ENCODE data around the gene DIO1.
A peak's percentile ranks its signal among the peaks of the same experiment; 100 is the strongest.

Gene DIO1

DNA sequence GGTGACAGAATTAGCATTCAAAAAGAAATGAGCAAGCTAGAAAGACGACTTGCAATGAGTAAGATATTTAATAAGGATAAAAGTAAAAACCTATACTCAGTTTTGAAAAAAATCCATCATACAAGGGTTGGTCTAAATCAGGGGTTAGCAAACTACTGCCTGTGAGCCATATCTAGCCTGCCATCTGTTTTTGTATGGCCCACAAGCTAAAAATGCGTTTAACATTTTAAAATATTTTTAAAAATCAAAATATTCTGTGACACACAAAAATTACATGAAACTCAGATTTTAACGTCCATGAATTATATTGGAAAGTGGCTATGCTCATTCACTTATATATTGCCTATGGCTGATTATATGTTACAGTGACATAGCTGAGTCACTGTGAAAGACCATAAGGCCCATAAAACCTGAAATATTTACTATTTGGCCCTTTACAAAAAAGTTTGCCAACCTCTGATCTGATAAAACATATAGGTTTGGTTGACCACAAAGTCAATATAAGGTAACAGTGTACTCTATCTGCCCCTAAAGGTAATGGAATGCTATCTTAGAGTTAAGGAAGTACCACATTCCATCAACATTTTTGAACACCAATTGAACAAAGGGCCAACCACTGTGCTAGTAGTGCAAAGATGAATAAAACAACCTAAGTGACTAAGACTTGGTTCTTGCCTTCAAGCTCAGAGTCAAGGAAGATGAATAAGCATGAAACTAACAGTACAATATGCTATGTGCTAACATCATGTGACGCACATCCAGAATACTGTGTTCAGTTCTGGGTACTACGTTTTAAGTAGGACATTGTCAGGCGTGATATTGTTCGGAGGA is 48.4 kb downstream of the DIO1 start:
- DNase-seq (ENCODE audit: low read depth in 3 of 3): no peak

DNA sequence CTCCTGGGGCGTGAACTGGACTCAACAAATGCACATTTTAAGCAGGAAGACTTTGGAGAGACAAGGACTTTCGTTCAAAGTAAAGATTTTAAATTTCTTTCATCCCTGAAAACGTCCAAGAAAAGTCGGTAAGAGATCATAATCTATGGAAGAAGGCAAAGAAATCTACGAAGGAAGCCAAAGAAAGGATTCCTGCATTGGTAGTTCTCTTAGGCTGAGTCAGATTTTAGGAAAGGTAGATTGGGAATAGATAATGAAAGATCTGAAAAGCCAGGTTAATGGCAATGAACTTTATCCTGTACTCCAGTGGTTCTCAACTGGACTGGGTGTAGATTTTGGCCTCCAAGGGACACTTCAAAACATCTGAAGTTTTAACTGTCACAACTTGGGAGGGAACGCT is 49.1 kb downstream of the DIO1 start:
- DNase-seq (ENCODE audit: low read depth in 3 of 3): no peak

DNA sequence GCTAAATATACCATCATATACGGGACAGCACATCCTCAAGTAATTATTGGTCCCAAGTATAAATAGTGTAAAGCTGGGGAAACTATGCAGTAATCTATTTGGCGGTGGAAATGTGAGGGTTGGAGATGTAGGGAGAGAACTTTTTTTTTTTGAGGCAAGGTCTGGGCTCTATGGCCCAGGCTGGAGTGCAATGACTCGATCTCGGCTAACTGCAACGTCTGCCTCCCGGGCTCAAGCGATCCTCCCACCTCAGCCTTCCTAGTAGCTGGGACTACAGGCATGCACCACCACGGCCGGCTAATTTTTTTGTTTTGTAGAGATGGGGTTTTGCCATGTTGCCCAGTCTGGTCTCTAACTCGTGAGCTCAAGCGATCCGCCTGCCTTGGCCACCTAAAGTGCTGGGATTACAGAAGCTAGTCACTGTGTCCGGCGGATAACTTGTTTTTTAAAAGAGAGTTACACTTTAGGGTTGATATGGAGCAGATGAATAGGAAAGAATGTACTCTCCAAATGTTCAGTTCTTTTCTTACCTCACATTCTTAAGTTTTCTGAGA is 49.6 kb downstream of the DIO1 start:
- DNase-seq (ENCODE audit: low read depth in 3 of 3): no peak

DNA sequence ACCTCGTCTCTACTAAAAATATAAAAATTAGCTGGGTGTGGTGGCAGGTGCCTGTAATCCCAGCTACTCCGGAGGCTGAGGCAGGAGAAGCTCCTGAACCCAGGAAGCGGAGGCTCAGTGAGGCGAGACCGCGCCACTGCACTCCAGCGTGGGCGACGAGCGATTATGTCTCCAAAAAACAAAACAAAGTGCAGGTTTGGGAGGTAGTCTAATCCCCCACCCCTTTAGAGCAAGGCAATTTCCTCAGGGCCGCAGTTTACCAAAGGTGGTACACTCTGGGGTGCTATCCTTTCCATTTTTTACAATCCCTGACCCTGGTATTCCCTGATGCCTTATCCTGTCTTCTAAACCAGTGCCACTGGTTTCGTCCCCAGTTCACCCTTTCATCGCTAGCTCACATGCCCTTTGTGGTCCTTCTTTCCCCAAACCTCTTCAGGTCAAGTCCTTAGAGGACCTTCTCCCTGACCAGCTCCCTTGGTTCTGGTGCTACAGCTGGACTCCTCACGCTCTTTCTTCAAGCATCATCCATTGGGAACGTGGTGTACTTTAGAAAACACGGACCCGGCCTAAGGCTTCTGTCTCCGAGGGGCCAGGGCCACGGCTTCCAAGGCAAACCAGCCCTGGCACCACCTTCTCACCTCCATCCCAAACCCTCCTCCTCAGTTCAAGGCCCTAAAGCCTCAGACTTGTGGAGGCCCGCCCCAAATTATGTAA is 50.6 kb downstream of the DIO1 start:
- no peak for DNase-seq (ENCODE audit: low read depth in 3 of 3)

DNA sequence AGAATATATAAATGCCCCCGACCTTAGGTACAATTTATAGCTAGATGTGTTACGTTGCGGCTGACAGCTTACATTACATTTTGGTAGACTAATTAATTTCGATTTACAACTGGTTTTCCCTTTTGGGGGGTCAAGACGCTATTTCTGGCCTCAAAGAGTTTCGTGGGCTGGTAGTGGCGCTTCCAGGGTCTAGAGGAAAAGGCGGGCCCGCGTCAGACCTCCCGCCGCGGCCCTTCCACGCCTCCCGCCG is 51.1 kb downstream of the DIO1 start:
- no peak for DNase-seq (ENCODE audit: low read depth in 3 of 3)

DNA sequence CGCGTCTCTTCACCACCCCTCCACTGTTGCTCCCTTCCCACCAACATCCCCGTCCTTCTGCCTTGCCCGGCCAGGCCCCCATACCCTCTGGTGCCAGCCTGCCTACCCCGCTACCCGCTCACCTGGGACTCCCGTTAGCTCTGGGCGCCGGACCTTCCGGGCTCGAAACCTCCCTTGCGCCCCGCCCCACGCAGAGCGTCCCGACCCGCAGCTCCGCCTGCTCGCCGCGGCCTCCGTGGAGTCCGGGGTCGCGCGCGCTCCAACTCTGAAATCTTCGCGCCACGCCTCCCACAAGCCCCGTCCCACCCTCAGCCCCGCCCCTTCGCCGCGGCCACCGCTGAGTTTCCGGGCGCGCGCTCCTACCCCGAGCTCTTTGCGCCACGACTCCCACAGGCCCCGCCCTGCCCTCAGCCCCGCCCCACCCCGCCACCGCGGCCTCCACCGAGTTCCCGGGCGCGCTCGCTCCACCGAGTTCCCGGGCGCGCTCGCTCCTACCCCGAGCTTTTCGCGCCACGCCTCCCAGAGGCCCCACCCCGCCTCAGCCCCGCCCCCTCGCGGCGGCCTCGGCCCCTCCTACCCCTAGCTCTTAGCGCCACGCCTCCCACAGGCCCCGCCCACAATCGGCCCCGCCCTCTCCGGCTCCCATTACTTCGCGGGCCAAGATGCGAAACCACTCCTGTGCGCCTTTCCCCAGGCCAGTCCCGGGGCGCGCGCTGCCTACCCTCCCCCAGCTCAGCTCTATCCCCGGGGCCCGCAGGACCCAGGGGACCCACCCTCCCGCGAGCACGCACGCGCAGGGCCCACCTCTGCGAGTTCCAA is 51.7 kb downstream of the DIO1 start, which contains the start of gene IFT25:
TSS of gene IFT25 (minus strand) at position 267 of the 819 bp plus-strand sequence. CDS start 5,617 bp downstream, outside the sequence.
- DNase-seq (ENCODE audit: low read depth in 3 of 3): peak; percentile 98 to 99 (median 99)

DNA sequence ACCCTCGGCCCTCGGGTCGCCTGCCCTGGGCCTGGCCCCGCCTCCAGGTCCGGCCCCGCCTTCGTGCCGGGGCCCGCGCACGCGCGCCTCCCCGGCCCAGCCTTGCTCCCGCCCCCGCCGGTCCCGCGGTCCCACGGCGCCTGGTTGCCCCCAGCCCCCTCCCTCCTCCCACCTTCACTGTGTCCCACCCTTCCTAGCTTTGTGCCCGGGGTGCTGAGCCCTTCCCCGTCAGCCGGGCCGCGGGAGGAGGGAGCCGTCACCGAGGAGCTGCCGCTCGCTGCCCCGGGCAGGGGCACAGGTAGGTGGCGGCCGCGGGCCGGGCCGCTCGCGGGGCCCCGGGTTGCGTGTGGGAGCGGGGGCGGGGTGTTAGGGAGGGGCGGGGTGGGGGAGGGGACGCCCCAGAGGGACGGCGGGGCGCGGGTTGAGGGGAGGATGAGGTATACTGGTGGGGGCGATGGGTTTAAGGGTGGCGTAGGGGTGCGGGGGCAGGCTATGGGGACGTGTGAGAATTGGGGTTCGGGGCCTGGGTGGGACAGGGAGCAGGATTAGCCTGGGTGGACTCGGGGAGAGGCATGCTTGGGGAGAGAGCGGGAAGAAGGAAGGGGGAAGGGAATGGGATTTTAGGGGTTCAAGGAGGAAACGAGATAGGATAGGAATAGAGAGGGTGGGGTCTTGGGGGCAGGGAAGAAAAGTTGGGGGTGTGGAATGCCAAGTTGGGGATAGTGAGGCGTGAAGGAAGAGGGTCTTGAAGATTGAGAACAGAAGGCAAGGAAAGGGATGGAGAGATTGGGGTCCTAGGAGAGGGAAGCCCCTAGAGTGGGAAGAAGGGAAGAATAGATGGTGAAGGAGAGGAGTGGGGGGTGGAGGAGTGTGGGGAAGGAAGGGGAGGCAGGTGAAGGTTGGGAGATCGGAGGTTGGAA is 52.5 kb downstream of the DIO1 start, which contains the start of gene LRRC42:
TSS of gene LRRC42 (plus strand) at position 99 of the 920 bp plus-strand sequence. CDS start 5,650 bp downstream, outside the sequence.
- peak in 2 of 3 experiments; percentile 52 to 91 for DNase-seq (ENCODE audit: low read depth in 3 of 3)

DNA sequence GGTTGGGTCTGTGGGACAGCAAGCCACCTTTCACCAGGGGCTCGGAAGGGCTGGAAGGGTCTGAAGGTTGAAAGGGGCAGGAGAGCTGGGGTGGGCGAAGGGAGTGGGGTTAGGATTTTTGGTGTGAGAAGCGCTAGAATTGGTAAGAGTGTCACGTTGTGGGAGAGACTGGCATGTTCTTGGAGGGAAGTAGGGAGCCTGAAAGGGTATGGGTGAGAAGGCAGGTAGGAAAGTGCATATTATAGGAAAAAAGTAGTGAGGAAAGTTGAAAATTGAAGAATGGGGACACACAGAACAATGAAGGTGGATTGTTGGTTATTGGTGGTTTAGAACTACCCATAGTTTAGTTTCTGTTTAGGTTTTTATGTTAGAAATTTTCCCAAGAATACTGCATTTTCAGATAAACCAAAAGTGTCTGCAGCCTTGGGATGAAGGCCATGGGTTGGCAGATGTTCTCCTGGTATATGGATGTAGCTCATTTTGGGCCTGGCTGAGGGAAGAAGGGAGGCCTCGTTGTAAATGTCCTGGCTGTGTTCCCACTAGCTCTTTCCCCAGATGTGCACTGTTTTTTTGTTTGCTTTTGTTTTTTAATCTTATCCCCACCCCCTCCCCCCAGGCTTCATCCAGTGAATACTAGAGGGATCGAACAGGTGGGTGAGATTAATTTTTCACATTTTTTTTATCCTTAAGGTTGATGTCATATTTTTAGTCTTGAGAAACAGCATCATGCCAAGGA is 53.4 kb downstream of the DIO1 start:
- DNase-seq (ENCODE audit: low read depth in 3 of 3): no peak

DNA sequence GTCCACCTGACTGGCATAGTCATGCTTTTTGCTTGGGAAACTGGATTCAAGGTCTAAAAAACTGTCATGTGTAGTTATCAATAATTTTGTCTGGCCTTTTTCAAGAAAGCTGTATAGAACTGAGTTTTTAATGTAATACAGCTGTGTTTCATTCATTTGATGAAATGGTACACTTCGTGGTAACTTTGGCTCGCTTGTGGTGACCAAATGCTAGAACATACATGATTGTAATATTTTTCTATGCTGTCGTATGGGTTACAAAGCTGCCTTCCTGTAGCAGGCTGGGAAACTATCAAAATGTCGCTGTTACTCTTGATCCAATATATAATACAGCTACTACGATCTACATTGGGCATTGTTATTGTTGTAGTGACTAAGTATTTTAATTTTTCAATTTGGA is 54.3 kb downstream of the DIO1 start:
- DNase-seq (ENCODE audit: low read depth in 3 of 3): no peak

DNA sequence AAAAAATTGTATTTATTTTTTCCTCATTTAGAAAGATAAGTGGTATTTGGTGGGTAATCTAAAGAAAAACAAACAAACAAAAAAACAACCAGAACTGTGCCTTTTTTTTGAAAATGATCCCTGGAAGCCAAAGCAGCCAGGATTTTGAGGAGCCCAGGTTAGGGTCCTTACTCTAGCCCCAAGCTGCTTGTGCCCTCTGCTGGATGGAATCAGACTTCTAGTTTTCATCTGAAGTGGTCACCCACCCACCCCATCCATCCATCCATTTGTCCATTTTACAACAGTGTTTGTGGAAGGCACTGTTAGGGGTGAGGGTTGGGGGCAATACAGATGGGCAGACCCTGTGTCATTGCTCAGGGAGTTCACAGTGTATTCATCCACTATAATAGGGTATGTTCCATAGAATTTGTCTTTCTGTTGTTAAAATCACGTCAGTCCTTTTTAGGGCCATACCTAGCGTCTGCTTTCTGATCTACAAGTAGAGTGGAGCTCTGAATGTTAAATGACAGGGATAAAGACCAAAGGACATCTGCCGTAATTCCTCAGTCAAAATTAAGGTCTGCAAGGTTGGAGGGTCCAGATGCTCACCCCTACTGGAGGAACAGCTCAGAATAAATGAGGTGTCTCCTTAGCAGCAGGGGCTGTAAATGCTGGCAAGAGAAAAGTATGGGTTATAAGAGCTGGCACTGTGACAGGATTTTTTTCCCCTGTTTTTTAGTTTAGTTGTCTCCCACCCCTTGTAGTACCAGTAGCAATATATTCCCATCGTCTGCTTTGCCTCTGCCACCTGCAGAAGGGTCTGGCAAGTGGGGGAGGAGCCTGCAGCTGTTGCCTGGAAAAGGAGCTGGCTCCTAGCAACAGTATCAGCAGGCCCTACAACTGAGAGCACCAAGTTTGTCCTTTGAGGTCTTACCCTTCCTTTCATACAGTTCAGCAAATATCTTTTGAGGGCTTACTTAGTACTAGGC is 55.3 kb downstream of the DIO1 start:
- no peak for DNase-seq (ENCODE audit: low read depth in 3 of 3)

DNA sequence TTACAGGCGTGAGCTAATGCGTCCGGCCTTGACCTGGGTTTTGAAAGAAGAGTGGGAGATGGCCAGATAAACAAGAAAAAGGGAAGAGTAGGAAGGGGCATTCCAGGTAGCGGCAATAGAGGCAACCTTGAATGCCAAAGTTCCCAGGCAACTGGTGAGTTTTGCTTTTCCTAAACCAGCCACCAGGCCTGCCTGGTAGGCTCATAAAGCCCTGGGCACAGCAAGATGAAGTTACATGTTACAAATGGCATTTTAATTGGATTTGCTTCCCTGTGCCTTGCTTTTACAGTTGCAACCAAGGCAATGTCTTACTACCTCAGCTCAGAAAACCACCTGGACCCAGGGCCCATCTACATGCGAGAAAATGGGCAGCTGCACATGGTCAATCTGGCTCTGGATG is 57.7 kb downstream of the DIO1 start:
- DNase-seq (ENCODE audit: low read depth in 3 of 3): no peak

DNA sequence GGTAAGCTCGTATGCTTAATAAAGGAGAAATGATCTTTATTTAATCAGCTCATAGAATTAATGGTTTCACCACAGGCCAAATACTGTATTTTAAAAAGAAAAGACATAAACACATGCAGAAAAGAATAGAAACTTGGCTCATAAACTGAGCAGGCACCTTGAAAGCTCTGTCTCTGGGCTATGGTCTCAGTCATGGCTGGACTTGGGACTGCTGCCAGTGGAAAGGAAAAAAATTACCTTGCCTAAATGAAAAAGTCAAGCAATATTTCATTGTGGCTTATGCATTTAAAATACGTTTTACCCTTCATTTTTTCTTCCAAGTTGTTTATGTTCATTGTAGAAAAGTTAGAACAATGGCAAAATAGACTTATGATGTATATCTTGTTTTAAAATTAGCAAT is 60.1 kb downstream of the DIO1 start:
- no peak for DNase-seq (ENCODE audit: low read depth in 3 of 3)

DNA sequence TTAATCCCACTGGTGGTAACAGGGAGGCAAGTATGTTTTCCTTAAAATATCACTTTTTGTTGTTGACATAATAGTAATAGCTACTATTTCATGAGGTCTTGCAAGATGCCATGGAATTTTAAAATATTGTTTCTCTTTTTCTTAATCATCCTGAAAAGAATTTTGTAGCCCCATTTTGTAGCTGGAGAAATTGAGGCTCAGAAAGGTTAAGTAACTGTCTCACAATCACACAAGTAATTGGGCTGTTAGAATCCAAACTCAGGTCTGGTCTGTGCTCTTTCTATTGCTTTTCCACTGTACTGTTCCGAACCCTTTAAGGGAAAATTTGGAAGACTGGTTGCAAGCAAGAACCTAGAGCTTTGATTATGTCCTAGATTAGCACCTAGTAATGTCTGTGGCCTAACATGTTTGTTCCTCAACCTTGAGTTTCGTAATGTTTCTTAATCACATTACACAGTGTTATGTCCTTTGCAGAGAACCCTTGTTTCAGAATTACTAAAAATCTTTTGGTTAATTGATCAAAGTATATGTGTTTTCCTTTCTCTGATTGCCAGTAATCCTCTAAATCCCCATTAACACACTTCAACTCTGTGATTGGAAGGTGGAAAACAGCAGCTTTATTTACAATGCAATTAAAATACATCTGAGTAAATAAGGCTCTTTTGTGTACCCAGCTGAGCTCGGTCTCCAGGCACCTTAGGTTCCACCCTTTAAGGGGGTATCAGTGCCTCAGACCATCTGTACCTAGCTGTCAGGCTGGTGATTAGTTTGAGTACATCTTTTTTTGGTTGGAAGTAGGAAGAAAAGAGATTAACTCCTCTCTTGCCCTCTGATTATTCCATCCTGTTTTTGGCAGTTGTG is 62.6 kb downstream of the DIO1 start:
- no peak for DNase-seq (ENCODE audit: low read depth in 3 of 3)

DNA sequence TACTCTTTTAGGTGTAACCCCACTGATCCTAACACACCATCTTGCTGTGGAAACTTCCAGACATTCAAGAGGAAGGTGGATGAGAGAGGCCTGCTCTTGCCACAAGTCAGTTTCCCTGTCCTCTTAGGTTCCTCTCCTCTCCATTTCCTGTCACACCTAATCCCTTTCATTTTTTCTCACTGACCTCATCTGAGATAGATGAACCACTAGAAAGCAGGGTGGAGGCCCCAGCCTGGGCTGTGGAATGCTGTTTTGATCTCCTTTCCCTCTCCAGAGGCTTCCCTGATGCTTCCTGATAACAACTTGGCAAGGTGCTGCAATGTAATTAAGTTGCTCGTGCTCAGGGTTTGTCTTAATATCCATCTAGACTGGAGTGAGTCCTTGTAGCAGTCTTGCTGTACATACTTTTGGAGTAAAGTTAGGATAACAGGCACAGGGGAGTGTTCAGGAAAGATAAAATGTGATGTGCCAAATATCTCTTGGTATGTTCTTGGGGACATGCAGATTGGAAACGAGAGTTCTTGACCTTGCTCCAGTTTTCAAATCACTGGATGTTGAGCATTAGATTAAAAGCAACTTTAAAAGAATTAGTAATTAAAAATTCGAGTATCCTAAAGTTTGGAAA is 63.3 kb downstream of the DIO1 start:
- DNase-seq (ENCODE audit: low read depth in 3 of 3): no peak

DNA sequence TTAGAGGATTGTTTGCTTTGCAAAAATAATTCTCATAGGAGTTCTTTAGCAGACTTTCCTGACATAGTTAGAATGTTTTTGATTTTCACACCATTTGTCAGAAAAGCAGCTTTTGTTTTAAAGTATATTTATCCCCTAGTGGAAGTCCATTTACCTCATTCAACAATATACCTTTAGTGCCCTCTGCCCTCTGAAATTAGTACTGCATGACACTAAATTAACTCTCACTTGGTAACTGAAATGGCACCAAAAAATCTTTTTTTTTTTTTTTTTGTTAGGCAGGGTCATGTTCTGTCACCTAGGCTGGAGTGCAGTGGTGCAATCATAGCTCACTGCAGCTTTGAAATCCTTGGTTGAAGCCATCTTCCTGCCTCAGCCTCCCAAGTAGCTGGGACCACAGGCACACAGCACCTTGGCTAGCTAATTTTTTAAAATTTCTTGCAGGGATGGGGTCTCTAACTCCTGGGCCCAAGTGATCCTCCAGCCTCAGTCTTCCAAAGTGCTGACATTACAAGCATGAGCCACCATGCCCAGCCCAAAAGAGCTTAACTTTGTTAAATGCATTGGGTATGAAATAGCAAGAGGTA is 65.8 kb downstream of the DIO1 start:
- no peak for DNase-seq (ENCODE audit: low read depth in 3 of 3)

All from stimulated activated CD4-positive, alpha-beta T cell treated with anti-CD3 and anti-CD28 coated beads, TNF-alpha, amount 100 ng/mL, for 4 hours (primary cell).